ENCODE data around the gene SPOUT1.
"Not testable (repeated sequence)": the region's sequence is repeated elsewhere in the genome, so short reads cannot be mapped to it uniquely, and the experiment has no call there.

SPOUT1 gene, protein sequence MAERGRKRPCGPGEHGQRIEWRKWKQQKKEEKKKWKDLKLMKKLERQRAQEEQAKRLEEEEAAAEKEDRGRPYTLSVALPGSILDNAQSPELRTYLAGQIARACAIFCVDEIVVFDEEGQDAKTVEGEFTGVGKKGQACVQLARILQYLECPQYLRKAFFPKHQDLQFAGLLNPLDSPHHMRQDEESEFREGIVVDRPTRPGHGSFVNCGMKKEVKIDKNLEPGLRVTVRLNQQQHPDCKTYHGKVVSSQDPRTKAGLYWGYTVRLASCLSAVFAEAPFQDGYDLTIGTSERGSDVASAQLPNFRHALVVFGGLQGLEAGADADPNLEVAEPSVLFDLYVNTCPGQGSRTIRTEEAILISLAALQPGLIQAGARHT

DNA sequence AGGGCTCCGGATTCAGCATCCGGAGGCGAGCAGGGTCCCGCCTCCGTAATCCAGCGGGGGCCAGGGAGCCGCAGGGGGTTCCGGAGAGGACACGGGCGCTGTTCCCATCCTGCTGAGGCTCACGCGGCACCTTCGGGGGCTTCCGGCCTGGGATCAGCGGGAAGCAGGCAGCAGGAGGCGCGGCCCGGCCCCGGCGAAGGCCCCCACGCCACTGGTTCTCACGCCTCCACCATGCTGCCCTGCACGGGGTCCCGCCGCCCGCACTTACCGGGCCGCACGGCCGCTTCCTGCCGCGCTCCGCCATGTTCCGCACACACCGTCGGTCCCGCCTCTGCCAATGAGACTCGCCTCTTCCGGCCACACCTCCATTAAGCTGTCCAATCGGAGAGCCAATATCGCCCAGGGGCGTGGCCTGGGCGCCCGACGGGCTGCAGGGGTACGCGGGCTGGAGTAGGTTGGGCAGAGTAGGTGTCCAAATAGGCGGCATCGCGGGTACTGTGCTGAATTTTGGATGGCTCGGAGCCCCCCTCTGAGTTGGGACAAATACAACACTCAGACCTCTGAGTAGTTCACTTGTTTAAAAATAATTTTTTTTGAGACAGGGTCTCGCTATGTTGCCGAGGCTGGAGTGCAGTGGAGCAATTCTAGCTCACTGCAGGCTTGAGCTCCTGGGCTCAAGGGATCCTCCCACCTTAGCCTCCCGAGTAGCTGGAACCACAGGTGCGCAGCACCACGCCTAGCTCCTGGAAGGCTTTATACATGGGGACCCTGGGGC, at the start of gene SPOUT1:
Gene SPOUT1 (minus strand): TSS at position 318 of the 775 bp plus-strand sequence. CDS start 14 bp downstream, at position 304.
- DNase-seq (ENCODE audit: low read depth in 2 of 2), result peak; percentile 85 to 89

DNA sequence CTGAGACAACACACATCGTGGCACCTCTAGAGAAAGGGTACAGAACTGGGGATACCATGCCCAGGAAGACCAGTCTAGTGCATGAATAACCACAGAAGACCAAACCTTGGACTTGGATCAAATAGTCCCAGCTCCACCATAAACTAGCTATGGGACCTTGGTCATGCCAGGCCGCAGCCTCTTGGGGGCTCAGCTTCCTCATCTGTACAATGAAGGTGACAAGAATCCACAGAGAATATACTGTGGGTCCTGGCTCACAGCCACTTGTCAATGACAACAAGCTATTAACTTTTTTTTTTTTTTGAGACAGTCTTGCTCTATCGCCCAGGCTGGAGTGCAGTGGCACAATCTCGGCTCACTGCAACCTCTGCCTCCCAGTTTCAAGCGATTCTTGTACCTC, 48.3 kb upstream of the SPOUT1 start:
- DNase-seq (ENCODE audit: low read depth in 2 of 2), result no peak

DNA sequence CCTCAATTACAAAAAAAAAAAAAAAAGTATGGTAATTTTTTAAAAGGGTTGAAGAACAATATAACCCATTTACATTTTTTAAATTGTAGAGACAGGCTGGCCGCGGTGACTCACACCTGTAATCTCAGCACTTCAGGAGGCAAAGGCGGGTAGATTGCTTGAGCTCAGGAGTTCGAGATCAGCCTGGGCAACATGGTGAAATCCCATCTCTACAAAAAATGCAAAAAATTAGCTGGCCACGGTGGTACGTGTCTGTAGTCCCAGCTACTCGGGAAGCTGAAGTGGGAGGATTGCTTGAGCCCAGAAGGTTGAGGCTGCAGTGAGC, 41.3 kb upstream of the SPOUT1 start:
- not testable (repeated sequence) for DNase-seq (ENCODE audit: low read depth in 2 of 2)

GRCh38 chr9:128870128-128870940, 40.7 kb upstream of the SPOUT1 start:
- no peak for DNase-seq (ENCODE audit: low read depth in 2 of 2)

- peak; percentile 61 to 68 for DNase-seq (ENCODE audit: low read depth in 2 of 2)
These were observed 34.1 kb upstream of the SPOUT1 start for GRCh38 chr9:128863647-128864046.

- DNase-seq (ENCODE audit: low read depth in 2 of 2), result no peak
These were observed 32.8 kb upstream of the SPOUT1 start for GRCh38 chr9:128862401-128862851.

GRCh38 chr9:128861501-128861900, 31.9 kb upstream of the SPOUT1 start:
- DNase-seq (ENCODE audit: low read depth in 2 of 2), result no peak

DNA sequence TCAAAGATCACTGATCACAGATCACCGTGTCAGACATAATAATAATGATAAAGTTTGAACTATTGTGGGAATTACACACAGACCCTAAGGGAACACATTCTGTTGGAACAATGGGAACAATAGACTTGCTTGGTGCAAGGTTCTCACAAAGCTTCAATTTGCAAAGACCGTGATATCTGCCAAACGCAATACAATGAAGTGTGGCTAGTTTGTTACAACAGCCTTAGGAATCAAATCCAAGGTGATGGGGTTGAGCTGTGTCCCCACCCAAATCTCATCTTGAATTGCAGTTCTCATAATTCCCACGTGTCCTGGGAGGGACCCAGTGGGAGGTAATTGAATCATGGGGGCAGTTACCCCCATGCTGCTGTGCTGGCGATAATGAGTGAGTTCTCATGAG, 31.3 kb upstream of the SPOUT1 start:
- DNase-seq (ENCODE audit: low read depth in 2 of 2), result no peak

GRCh38 chr9:128858476-128858875, 28.9 kb upstream of the SPOUT1 start:
- not testable (repeated sequence) for DNase-seq (ENCODE audit: low read depth in 2 of 2)

DNA sequence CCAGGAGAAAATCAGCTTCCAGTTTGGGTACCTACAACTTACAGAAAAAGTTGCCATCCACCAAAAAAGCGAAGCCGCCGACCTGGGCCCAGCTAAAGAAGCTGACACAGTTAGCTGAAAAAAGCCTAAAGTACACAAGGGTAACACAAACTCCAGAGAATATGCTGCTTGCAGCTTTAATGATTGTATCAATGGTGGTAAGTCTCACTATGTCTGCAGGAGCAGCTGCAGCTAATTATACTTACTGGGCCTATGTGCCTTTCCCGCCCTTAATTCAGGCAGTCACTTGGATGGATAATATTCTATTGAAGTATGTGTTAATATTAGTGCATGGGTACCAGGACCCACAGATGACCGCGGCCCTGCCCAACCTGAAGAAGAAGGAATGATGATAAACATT, 24.9 kb upstream of the SPOUT1 start:
- not testable (repeated sequence) for DNase-seq (ENCODE audit: low read depth in 2 of 2)

- not testable (repeated sequence) for DNase-seq (ENCODE audit: low read depth in 2 of 2)
These were observed 23.1 kb upstream of the SPOUT1 start for GRCh38 chr9:128852646-128853045.

DNA sequence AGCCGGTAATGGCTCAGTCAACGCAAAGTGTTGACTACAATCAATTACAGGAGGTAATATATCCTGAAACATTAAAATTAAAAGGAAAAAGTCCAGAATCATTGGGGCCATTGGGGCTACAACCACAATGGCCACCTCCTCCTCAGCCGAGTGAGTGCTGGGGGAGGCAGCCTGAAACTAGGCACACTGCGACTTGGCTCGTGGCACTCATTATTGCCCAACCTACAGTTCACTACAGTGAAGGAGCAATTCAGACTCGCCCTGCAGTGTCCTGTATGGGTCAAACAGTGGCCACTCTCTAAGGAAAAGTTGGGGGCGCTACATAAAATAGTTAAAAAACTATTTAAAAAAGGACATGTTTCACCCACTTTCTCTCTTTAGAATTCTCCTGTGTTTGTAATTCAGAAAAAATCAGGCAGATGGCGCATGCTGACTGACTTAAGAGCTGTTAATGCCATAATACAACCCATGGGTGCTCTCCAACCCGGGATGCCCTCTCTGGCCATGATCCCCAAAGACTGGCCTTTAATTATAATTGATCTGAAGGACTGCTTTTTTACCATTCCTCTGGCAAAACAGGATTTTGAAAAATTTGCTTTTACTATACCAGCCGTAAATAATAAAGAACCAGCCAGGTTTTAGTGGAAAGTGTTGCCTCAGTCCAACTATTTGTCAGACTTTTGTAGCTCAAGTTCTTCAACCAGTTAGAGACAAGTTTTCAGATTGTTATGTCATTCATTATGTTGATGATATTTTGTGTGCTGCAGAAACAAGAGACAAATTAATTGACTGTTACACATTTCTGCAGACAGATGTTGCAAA, 22.4 kb upstream of the SPOUT1 start:
- not testable (repeated sequence) for DNase-seq (ENCODE audit: low read depth in 2 of 2)

DNA sequence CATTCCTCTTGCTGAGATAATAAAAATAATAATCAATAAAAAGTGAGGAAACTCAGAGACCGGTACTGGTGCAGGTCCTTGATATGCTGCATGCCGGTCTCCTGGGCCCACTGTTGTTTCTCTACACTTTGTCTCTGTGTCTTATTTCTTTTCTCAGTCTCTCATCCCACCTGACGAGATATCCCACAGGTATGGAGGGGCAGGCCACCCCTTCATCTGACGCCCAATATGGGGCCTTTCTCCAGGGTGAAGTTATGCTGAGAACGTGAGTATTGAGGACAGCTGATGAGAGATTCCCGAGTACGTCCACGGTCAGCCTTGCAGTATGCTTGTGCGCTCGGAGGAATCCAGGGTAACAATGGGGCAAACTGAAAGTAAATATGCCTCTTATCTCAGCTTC, 21.4 kb upstream of the SPOUT1 start:
- DNase-seq (ENCODE audit: low read depth in 2 of 2), result not testable (repeated sequence)

DNA sequence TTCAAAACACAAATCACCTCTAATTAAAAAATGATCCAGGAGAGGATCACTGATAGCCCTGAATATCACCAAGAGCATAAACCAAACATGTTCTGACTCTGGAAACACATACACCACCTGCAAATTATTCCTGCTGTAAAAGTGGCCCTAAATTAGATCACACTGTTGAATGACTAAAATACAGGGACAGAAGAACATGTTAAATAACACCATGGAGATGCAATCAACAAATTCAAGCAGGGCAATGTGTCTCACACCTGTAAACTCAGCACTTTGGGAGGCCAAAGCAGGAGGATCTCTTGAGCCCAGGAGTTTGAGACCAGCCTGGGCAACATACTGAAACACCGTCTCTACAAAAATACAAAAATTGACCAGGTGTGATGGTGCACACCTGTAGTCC, 18.2 kb upstream of the SPOUT1 start:
- DNase-seq (ENCODE audit: low read depth in 2 of 2), result no peak

DNA sequence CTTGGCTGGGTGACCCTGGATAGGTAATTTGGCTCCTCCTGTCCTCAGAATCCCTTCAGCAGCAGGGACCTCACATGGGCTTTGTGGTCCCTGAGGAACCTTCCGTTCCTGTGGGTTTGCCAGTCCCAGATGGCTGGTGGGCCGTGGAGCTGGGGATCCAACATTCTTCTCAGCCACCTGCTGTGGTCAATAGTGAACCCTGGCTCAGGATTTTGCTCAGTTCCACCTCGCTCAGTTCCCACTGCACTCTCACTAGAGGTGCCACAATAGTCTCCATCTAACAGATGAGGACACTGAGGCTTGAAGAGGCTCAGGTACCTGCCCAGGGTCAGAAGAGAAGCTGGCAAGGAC, 17.1 kb upstream of the SPOUT1 start:
- no peak for DNase-seq (ENCODE audit: low read depth in 2 of 2)

GRCh38 chr9:128845186-128845931, 15.8 kb upstream of the SPOUT1 start:
- no peak for DNase-seq (ENCODE audit: low read depth in 2 of 2)

- not testable (repeated sequence) for DNase-seq (ENCODE audit: low read depth in 2 of 2)
These were observed 13.6 kb upstream of the SPOUT1 start for GRCh38 chr9:128843171-128843570.

DNA sequence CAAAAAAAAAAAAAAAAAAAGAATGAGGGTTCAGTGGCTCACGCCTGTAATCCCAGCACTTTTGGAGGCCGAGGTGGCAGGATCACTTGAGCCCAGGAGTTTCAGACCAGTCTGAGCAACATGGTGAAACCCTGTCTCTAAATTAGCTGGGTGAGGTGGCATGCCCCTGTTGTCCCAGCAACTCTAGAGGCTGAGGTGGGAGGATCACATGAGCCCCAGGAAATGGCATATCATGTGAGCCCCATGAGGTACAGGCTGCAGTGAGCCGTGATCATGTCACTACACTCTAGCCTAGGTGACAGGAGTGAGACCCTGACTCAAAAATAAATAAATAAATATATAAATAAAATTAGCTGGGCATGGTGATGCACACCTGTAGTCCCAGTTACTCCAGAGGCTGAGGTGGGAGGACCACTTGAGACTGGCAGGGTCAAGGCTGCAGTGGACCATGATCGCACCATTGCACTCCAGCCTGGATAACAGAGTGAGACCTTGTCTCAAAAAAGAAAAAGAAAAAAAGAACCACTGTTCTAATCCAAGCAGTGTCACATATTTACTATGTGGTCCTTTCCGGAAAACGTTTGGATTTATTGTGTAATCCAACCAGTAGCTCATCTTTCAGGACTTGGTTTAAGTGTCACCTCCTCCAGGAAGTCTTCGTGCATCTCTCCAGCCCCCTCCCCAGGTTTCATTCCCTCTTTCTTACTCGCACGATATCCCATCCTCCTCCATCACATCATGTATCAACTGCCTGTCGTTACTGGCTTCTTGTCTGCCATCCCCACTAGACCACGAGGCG, 12.3 kb upstream of the SPOUT1 start:
- DNase-seq (ENCODE audit: low read depth in 2 of 2), result no peak

DNA sequence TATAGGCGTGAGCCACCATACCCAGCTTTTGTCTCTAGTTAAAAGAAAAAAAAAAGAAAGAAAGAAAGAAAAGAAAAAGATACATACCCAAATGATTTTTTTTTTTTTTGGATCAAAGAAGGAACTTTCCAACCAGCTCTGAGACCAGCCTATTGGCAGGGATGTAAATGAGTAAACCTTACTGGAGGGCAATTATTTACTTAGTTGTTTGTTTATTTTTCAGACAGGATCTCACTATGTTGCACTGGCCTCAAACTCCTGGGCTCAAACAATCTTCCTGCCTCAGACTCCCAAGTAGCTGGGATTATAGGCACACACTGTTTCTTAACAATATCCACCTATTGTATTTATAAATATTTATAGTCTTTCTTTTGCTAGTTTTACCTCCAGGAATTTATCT, 10.9 kb upstream of the SPOUT1 start:
- DNase-seq (ENCODE audit: low read depth in 2 of 2), result no peak

GRCh38 chr9:128838338-128838737, 8.7 kb upstream of the SPOUT1 start:
- DNase-seq (ENCODE audit: low read depth in 2 of 2), result no peak
